SU-DHL-6 (cell line): ENCODE data around the gene KHSRP.

Experiments used
- EZH2phosphoT487 ChIP-seq: fragments of 200-600 bp; sonication (generic), shearing (Covaris generic); conservative IDR thresholded peaks from 2 replicates; pipeline ENCODE4 v1.6.1; 2018; ENCODE audit warnings: mild to moderate bottlenecking, antibody characterized with exemption, low read length, moderate library complexity, mixed read lengths
- TF ChIP-seq, protein P1 (sequence below): fragments of 200-600 bp; sonication (generic); IDR thresholded peaks from one replicate; pipeline ENCODE4 v1.5.1; 2017; ENCODE audit warnings: antibody characterized with exemption, mild to moderate bottlenecking, low read length, moderate library complexity; ENCODE audit not compliant: insufficient read depth, poor library complexity, severe bottlenecking

GRCh38 chr19:6424195-6424938, at the start of gene KHSRP:
- TF ChIP-seq, protein P1, sequence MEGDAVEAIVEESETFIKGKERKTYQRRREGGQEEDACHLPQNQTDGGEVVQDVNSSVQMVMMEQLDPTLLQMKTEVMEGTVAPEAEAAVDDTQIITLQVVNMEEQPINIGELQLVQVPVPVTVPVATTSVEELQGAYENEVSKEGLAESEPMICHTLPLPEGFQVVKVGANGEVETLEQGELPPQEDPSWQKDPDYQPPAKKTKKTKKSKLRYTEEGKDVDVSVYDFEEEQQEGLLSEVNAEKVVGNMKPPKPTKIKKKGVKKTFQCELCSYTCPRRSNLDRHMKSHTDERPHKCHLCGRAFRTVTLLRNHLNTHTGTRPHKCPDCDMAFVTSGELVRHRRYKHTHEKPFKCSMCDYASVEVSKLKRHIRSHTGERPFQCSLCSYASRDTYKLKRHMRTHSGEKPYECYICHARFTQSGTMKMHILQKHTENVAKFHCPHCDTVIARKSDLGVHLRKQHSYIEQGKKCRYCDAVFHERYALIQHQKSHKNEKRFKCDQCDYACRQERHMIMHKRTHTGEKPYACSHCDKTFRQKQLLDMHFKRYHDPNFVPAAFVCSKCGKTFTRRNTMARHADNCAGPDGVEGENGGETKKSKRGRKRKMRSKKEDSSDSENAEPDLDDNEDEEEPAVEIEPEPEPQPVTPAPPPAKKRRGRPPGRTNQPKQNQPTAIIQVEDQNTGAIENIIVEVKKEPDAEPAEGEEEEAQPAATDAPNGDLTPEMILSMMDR, result no peak
- TF ChIP-seq EZH2phosphoT487, result no peak
